Esophagus muscularis mucosa (tissue), 4 donors: Measurements from ENCODE around the gene DISC1. TPM values are rescaled to one million over a fixed set of nuclear protein-coding genes. Genes with fewer than 3 reads are reported as not detected.
"Not testable (repeated sequence)": the region's sequence is repeated elsewhere in the genome, so short reads cannot be mapped to it uniquely, and the experiment has no call there.

Experiments used
- DNase-seq: peaks from one replicate; pipeline ENCODE4 v3.0.0-alpha.2; 2017; ENCODE audit errors: extremely low spot score
- H3K27ac ChIP-seq, 4 donors: fragments of 200-600 bp; sonication (generic); replicated peaks in 1 of 4; 1 replicate in 3 of 4; 2 replicates in 1 of 4; pipeline ENCODE4 v1.5.1; 2016 to 2019; ENCODE audit warnings: mild to moderate bottlenecking in 1 of 4
- H3K27me3 ChIP-seq, 4 donors: fragments of 200-600 bp; sonication (generic); one replicate each; pipeline versions ENCODE4 v1.5.1 to v1.6.0; 2016 to 2019
- H3K36me3 ChIP-seq, 4 donors: fragments of 200-600 bp; sonication (generic); one replicate each; pipeline ENCODE4 v1.5.1; 2016 to 2019
- H3K4me1 ChIP-seq, 4 donors: fragments of 200-600 bp; sonication (generic); one replicate each; pipeline ENCODE4 v1.5.1; 2016 to 2019
- H3K4me3 ChIP-seq, 4 donors: fragments of 200-600 bp; sonication (generic); 1 replicate in 2 of 4; 2 replicates in 2 of 4; pipeline ENCODE4 v1.5.1; 2016 to 2019; ENCODE audit warnings: mild to moderate bottlenecking in 4 of 4, moderate library complexity in 1 of 4
- H3K9me3 ChIP-seq, 4 donors: fragments of 200-600 bp; sonication (generic); 1 replicate in 3 of 4; 2 replicates in 1 of 4; pipeline ENCODE4 v1.5.1; 2016 to 2019
- EP300 ChIP-seq: sonication (generic); formaldehyde crosslinking; IDR thresholded peaks from one replicate; pipeline ENCODE4 v1.6.1; 2017; ENCODE audit warnings: antibody characterized with exemption
- POLR2A ChIP-seq: fragments of 450-650 bp; IDR thresholded peaks from one replicate; pipeline ENCODE4 v1.6.1; 2017; ENCODE audit warnings: antibody characterized with exemption, moderate library complexity, mild to moderate bottlenecking, low read depth
- POLR2AphosphoS5 ChIP-seq, 2 donors: sonication (generic); formaldehyde crosslinking; IDR thresholded peaks; one replicate each; pipeline ENCODE4 v1.6.1; 2017; ENCODE audit warnings: antibody characterized with exemption in 2 of 2
- WGBS: methylation state at CpG from one replicate; pipeline ENCODE4 v1.1.5; 2018; 5-methylcytosine and 5-hydroxymethylcytosine counted together
- intact Hi-C: fragments of 100-400 bp; cut with DNase I; formaldehyde crosslinking; loops from one replicate; pipeline ENCODE4 v1.15.1; 2023
- total RNA-seq, 4 donors: library from RNA; depleted of rRNA; stranded (reverse); fragments of >200 nt; gene quantifications; one replicate each; pipeline versions ENCODE4 v1.1.0 to v1.2.1, GENCODE V29; 2016
- TF ChIP-seq, protein P1 (sequence below), 3 experiments: fragments of 200-600 bp in 2 of 3; fragments of 450-650 bp in 1 of 3; sonication (generic) in 2 of 3; IDR thresholded peaks; one replicate each; pipeline ENCODE4 v1.5.1; 2017 to 2019; ENCODE audit warnings: antibody characterized with exemption in 3 of 3, mild to moderate bottlenecking in 2 of 3, moderate library complexity in 1 of 3

DISC1 gene
- total RNA-seq, 4 donors from 2014 or later = 5.3 to 6.6 (median 6.2) TPM

GRCh38 chr1:231667896-231668506 lies 41.4 kb downstream of the DISC1 start:
- H3K36me3 ChIP-seq = no peaks in the 10 kb centered on the region

DNA sequence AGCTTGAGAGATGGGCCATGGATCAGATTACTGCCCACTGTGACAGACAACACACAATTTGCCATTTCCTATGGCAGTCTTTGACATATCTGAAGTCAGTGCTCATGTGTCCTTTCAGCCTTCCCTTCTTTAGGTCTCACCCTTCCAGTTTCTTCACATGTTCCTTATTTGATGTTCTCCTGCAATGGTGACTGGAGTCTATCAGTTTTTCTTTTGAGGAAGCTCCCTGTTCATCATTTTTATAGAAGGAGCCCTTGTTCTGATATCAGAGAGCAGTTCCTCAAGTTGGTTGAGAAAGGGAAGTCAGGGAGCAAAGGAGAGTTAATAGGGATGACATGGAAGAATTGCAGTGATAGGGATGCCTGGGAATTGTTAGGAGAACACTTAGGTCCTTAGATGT lies 42.2 kb downstream of the DISC1 start:
- intact Hi-C loops = no loop called here
- H3K9me3 ChIP-seq = peaks cover 0 to 13% (median 0%) of the 10 kb centered on the region in 4 donors
- no peaks in the 10 kb centered on the region for H3K27me3 ChIP-seq
- no peaks in the 10 kb centered on the region for H3K36me3 ChIP-seq
- no peak for DNase-seq
- no peak overlapping the region for H3K4me3 ChIP-seq
- TF ChIP-seq, protein P1, sequence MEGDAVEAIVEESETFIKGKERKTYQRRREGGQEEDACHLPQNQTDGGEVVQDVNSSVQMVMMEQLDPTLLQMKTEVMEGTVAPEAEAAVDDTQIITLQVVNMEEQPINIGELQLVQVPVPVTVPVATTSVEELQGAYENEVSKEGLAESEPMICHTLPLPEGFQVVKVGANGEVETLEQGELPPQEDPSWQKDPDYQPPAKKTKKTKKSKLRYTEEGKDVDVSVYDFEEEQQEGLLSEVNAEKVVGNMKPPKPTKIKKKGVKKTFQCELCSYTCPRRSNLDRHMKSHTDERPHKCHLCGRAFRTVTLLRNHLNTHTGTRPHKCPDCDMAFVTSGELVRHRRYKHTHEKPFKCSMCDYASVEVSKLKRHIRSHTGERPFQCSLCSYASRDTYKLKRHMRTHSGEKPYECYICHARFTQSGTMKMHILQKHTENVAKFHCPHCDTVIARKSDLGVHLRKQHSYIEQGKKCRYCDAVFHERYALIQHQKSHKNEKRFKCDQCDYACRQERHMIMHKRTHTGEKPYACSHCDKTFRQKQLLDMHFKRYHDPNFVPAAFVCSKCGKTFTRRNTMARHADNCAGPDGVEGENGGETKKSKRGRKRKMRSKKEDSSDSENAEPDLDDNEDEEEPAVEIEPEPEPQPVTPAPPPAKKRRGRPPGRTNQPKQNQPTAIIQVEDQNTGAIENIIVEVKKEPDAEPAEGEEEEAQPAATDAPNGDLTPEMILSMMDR (IDR thresholded peaks at IDR 0.05) = no peak
- no peak for TF ChIP-seq POLR2A
- TF ChIP-seq EP300 = no peak
- TF ChIP-seq POLR2AphosphoS5 (IDR thresholded peaks at IDR 0.05) = no peak
- H3K4me1 ChIP-seq = no peaks in the 10 kb centered on the region
- no peak overlapping the region for H3K27ac ChIP-seq

More at GRCh38 chr1:231667896-231668506, 41.4 kb downstream of the DISC1 start:
- intact Hi-C loops = no loop called here
- H3K4me1 ChIP-seq = no peaks in the 10 kb centered on the region
- peaks cover 0 to 19% (median 0%) of the 10 kb centered on the region in 4 donors for H3K9me3 ChIP-seq
- H3K4me3 ChIP-seq = no peak overlapping the region
- H3K27ac ChIP-seq = no peak overlapping the region
- no peaks in the 10 kb centered on the region for H3K27me3 ChIP-seq
- no peak for DNase-seq
- WGBS = 95% methylated on average over 3 of the region's 3 CpGs
- TF ChIP-seq, protein P1 (IDR thresholded peaks at IDR 0.05) = no peak
- TF ChIP-seq POLR2A = no peak
- no peak for TF ChIP-seq EP300

DNA sequence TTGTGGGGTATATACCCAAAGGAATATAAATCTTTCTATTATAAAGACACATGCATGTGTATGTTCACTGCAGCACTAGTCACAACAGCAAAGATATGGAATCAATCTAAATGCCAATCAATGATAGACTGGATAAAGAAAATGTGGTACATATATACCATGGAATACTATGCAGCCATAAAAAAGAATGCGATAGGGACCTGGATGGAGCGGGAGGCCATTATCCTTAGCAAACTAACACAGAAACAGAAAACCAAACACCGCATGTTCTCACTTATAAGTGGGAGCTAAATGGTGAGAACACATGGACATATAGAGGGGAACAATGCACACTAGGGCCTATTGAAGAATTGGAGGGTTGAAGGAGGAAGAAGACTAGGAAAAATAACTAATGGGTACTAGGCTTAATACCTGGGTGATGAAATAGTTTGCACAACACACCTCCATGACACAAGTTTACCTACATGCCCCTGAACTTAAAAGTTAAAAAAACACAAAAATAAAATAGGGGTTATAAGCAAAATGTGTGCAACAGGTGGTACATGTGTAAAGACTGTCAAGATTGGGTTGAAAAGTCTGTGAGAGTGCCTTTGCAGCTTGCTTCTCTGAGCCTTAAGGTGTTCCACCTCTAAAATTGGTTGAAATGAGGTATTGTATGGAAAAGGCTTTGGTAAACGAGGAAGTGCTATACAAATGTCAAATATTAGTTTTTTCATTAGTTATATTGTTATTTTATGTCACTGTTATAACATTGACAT lies 43.5 kb downstream of the DISC1 start:
- H3K27me3 ChIP-seq, H3K36me3 ChIP-seq, H3K27ac ChIP-seq, intact Hi-C loops, DNase-seq, H3K4me1 ChIP-seq, H3K4me3 ChIP-seq: not testable (repeated sequence)
- peaks cover 0 to 13% (median 0%) of the 10 kb centered on the region in 4 donors for H3K9me3 ChIP-seq
- WGBS = 89% methylated on average over 4 of the region's 4 CpGs

GRCh38 chr1:231670755-231671154 lies 44.2 kb downstream of the DISC1 start:
- no peaks in the 10 kb centered on the region for H3K36me3 ChIP-seq
- intact Hi-C loops = no loop called here
- TF ChIP-seq POLR2AphosphoS5 (IDR thresholded peaks at IDR 0.05) (no peak), EP300 (no peak), POLR2A (no peak)
- TF ChIP-seq, protein P1 (IDR thresholded peaks at IDR 0.05) = no peak
- H3K9me3 ChIP-seq = peaks cover 0 to 13% (median 0%) of the 10 kb centered on the region in 4 donors
- no peaks in the 10 kb centered on the region for H3K27me3 ChIP-seq
- WGBS = 95% methylated on average over 1 of the region's 1 CpG
- DNase-seq = no peak
- no peak overlapping the region for H3K27ac ChIP-seq
- no peaks in the 10 kb centered on the region for H3K4me1 ChIP-seq
- H3K4me3 ChIP-seq = no peak overlapping the region

- 86% methylated on average over 6 of the region's 6 CpGs for WGBS
- TF ChIP-seq EP300 (no peak), POLR2A (no peak), POLR2AphosphoS5 (IDR thresholded peaks at IDR 0.05) (no peak)
- TF ChIP-seq, protein P1 (IDR thresholded peaks at IDR 0.05) = no peak
- peaks cover 0 to 13% (median 0%) of the 10 kb centered on the region in 4 donors for H3K9me3 ChIP-seq
- H3K27ac ChIP-seq = no peak overlapping the region
- H3K36me3 ChIP-seq = no peaks in the 10 kb centered on the region
- no peak for DNase-seq
- intact Hi-C loops = no loop called here
- H3K27me3 ChIP-seq = no peaks in the 10 kb centered on the region
- no peak overlapping the region for H3K4me3 ChIP-seq
- H3K4me1 ChIP-seq = no peaks in the 10 kb centered on the region
Observed at GRCh38 chr1:231674575-231674974, 48.0 kb downstream of the DISC1 start.
